Upper lobe of right lung (tissue), 1 donor: Measurements from ENCODE around the gene SLC25A38. TPM values are rescaled to one million over a fixed set of nuclear protein-coding genes. Genes with fewer than 3 reads are reported as not detected.

ENCODE experiments used
- ATAC-seq: fragments of 200-7000 bp; cut with Tn5 transposase; one replicate; pipeline ENCODE4 v1.9.1; 2020; ENCODE audit warnings: mild to moderate bottlenecking, moderate library complexity
- DNase-seq: peaks from one replicate; pipeline ENCODE4 v3.0.0-alpha.2; 2020
- H3K27ac ChIP-seq: fragments of 200-600 bp; one replicate; pipeline ENCODE4 v1.8.0; 2022
- H3K27me3 ChIP-seq: fragments of 200-600 bp; one replicate; pipeline ENCODE4 v1.8.0; 2022; ENCODE audit warnings: mild to moderate bottlenecking
- H3K36me3 ChIP-seq: fragments of 200-600 bp; one replicate; pipeline ENCODE4 v1.8.0; 2022
- H3K4me1 ChIP-seq: fragments of 200-600 bp; one replicate; pipeline ENCODE4 v1.8.0; 2022
- H3K4me3 ChIP-seq: fragments of 200-600 bp; one replicate; pipeline ENCODE4 v1.8.0; 2022; ENCODE audit warnings: mild to moderate bottlenecking
- H3K9me3 ChIP-seq: fragments of 200-600 bp; one replicate; pipeline ENCODE4 v1.8.0; 2022
- CTCF ChIP-seq: fragments of 200-600 bp; IDR thresholded peaks from one replicate; pipeline ENCODE4 v1.8.0; 2022; ENCODE audit warnings: antibody characterized with exemption
- intact Hi-C: fragments of 100-400 bp; cut with DNase I; formaldehyde crosslinking; loops from one replicate; pipeline ENCODE4 v1.11.0; 2022
- total RNA-seq: library from RNA; stranded (reverse); fragmentation: NEBNext Ultra II Directional; extraction: Animal tissue kit (Norgen Biotek cat#: 25700); gene quantifications from one replicate; pipeline ENCODE4 v1.2.1, GENCODE V29; 2021
- donor health status: DM: no; HTN: yes; CAD: no; lungs with severe emphysema.

SLC25A38 gene
- total RNA-seq, 1 donor from 2014 or later, result 27.9 TPM

GRCh38 chr3:39385456-39386090 is 2.4 kb downstream of the SLC25A38 start:
- no peak for ATAC-seq
- H3K36me3 ChIP-seq, result peaks cover 17% of the 10 kb centered on the region
- intact Hi-C loops, result no loop called here
- no peak overlapping the region for H3K27ac ChIP-seq
- H3K4me1 ChIP-seq, result peaks cover 13% of the 10 kb centered on the region
- no peak for DNase-seq
- no peaks in the 10 kb centered on the region for H3K9me3 ChIP-seq
- H3K4me3 ChIP-seq, result no peak overlapping the region
- TF ChIP-seq CTCF, result no peak
- H3K27me3 ChIP-seq, result no peaks in the 10 kb centered on the region

GRCh38 chr3:39386318-39386717 is 3.1 kb downstream of the SLC25A38 start:
- H3K36me3 ChIP-seq, result peaks cover 24% of the 10 kb centered on the region
- no peaks in the 10 kb centered on the region for H3K27me3 ChIP-seq
- no peak for TF ChIP-seq CTCF
- intact Hi-C loops, result no loop called here
- ATAC-seq (no peak), DNase-seq (no peak)
- H3K27ac ChIP-seq, result no peak overlapping the region
- no peaks in the 10 kb centered on the region for H3K9me3 ChIP-seq
- no peak overlapping the region for H3K4me3 ChIP-seq
- peaks cover 13% of the 10 kb centered on the region for H3K4me1 ChIP-seq

GRCh38 chr3:39387411-39387975 is 4.3 kb downstream of the SLC25A38 start:
- Histone ChIP-seq H3K27ac (no peak overlapping the region), H3K9me3 (no peaks in the 10 kb centered on the region), H3K4me3 (no peak overlapping the region), H3K4me1 (peaks cover 11% of the 10 kb centered on the region), H3K27me3 (no peaks in the 10 kb centered on the region), H3K36me3 (peaks cover 36% of the 10 kb centered on the region)
- ATAC-seq, result no peak
- no peak for DNase-seq
- no peak for TF ChIP-seq CTCF
- intact Hi-C loops, result no loop called here

- no peaks in the 10 kb centered on the region for H3K27me3 ChIP-seq
- intact Hi-C loops, result no loop called here
- ATAC-seq (no peak), DNase-seq (no peak)
- H3K4me1 ChIP-seq, result peaks cover 6% of the 10 kb centered on the region
- H3K4me3 ChIP-seq, result no peak overlapping the region
- H3K9me3 ChIP-seq, result no peaks in the 10 kb centered on the region
- TF ChIP-seq CTCF, result no peak
- H3K36me3 ChIP-seq, result peaks cover 41% of the 10 kb centered on the region
- H3K27ac ChIP-seq, result no peak overlapping the region
These were observed 5.0 kb downstream of the SLC25A38 start for GRCh38 chr3:39388153-39388552.

GRCh38 chr3:39388741-39389248 is 5.6 kb downstream of the SLC25A38 start:
- Histone ChIP-seq H3K27me3 (no peaks in the 10 kb centered on the region), H3K9me3 (no peaks in the 10 kb centered on the region), H3K36me3 (peaks cover 48% of the 10 kb centered on the region), H3K4me3 (no peak overlapping the region), H3K4me1 (peaks cover 6% of the 10 kb centered on the region), H3K27ac (no peak overlapping the region)
- no peak for ATAC-seq
- DNase-seq, result no peak
- intact Hi-C loops, result no loop called here
- TF ChIP-seq CTCF, result no peak
